Parathyroid adenoma (tissue), 2 donors: ENCODE results near the gene RGS6.

Experiments used
- H2AFZ ChIP-seq: fragments of 300-600 bp; sonication (generic); one replicate; pipeline ENCODE4 v1.7.0; 2017; ENCODE audit warnings: antibody characterized with exemption, mild to moderate bottlenecking
- H3K27ac ChIP-seq: fragments of 300-600 bp; sonication (generic); one replicate; pipeline ENCODE4 v1.7.0; 2017
- H3K27me3 ChIP-seq: fragments of 300-600 bp; sonication (generic); one replicate; pipeline ENCODE4 v1.7.0; 2017; ENCODE audit warnings: low read length; ENCODE audit not compliant: control insufficient read depth, insufficient read depth
- H3K36me3 ChIP-seq: fragments of 300-600 bp; sonication (generic); one replicate; pipeline ENCODE4 v1.7.0; 2017; ENCODE audit warnings: low read length; ENCODE audit not compliant: control insufficient read depth, insufficient read depth
- H3K4me1 ChIP-seq: fragments of 300-600 bp; sonication (generic); one replicate; pipeline ENCODE4 v1.7.0; 2017; ENCODE audit warnings: control low read depth
- H3K4me2 ChIP-seq: fragments of 300-600 bp; sonication (generic); one replicate; pipeline ENCODE4 v1.7.0; 2017; ENCODE audit warnings: low read length
- H3K4me3 ChIP-seq: fragments of 300-600 bp; sonication (generic); one replicate; pipeline ENCODE4 v1.7.0; 2017; ENCODE audit warnings: low read depth, low read length
- H3K79me2 ChIP-seq: fragments of 300-600 bp; sonication (generic); one replicate; pipeline ENCODE4 v1.7.0; 2017; ENCODE audit warnings: control low read depth
- H3K9ac ChIP-seq: fragments of 300-600 bp; sonication (generic); one replicate; pipeline ENCODE4 v1.7.0; 2017; ENCODE audit warnings: mild to moderate bottlenecking
- H3K9me3 ChIP-seq: fragments of 300-600 bp; sonication (generic); one replicate; pipeline ENCODE4 v1.7.0; 2017; ENCODE audit warnings: low read length; ENCODE audit not compliant: control insufficient read depth
- CTCF ChIP-seq: fragments of 300-600 bp; sonication (generic); IDR thresholded peaks from one replicate; pipeline ENCODE4 v1.7.0; 2017; ENCODE audit warnings: antibody characterized with exemption, mild to moderate bottlenecking
- donor health status: primary hyperparathyroidism.

Gene RGS6

GRCh38 chr14:72033365-72033764 lies 101.1 kb downstream of the RGS6 start:
- Histone ChIP-seq H2AFZ (no peak overlapping the region), H3K27ac (no peak overlapping the region), H3K27me3 (no peaks in the 10 kb centered on the region), H3K79me2 (no peaks in the 10 kb centered on the region), H3K9me3 (no peaks in the 10 kb centered on the region), H3K4me1 (no peaks in the 10 kb centered on the region), H3K4me3 (no peak overlapping the region), H3K36me3 (no peaks in the 10 kb centered on the region), H3K9ac (no peak overlapping the region), H3K4me2 (no peak overlapping the region)
- no peak for TF ChIP-seq CTCF

GRCh38 chr14:72040528-72040927 lies 108.3 kb downstream of the RGS6 start:
- Histone ChIP-seq H3K4me2 (no peak overlapping the region), H3K27me3 (no peaks in the 10 kb centered on the region), H3K27ac (no peak overlapping the region), H3K9me3 (no peaks in the 10 kb centered on the region), H3K36me3 (no peaks in the 10 kb centered on the region), H3K9ac (no peak overlapping the region), H3K4me3 (no peak overlapping the region), H3K4me1 (no peaks in the 10 kb centered on the region), H3K79me2 (no peaks in the 10 kb centered on the region), H2AFZ (no peak overlapping the region)
- TF ChIP-seq CTCF: no peak

GRCh38 chr14:72045271-72045670 lies 113.0 kb downstream of the RGS6 start:
- Histone ChIP-seq H3K4me3 (no peak overlapping the region), H3K36me3 (no peaks in the 10 kb centered on the region), H3K4me2 (no peak overlapping the region), H3K27ac (no peak overlapping the region), H3K4me1 (no peaks in the 10 kb centered on the region), H3K9me3 (no peaks in the 10 kb centered on the region), H3K27me3 (no peaks in the 10 kb centered on the region), H3K79me2 (no peaks in the 10 kb centered on the region), H2AFZ (no peak overlapping the region), H3K9ac (no peak overlapping the region)
- TF ChIP-seq CTCF: no peak

- H3K36me3 ChIP-seq: no peaks in the 10 kb centered on the region
- H3K4me3 ChIP-seq: no peak overlapping the region
- no peak for TF ChIP-seq CTCF
- no peaks in the 10 kb centered on the region for H3K9me3 ChIP-seq
- H3K27me3 ChIP-seq: no peaks in the 10 kb centered on the region
- H3K27ac ChIP-seq: no peak overlapping the region
- H3K9ac ChIP-seq: no peak overlapping the region
- no peaks in the 10 kb centered on the region for H3K79me2 ChIP-seq
- H3K4me1 ChIP-seq: no peaks in the 10 kb centered on the region
- no peak overlapping the region for H2AFZ ChIP-seq
- H3K4me2 ChIP-seq: no peak overlapping the region
Measured at GRCh38 chr14:72045885-72046284, 113.7 kb downstream of the RGS6 start.

- Histone ChIP-seq H3K27me3 (no peaks in the 10 kb centered on the region), H3K36me3 (no peaks in the 10 kb centered on the region), H2AFZ (no peak overlapping the region), H3K4me1 (no peaks in the 10 kb centered on the region), H3K9me3 (no peaks in the 10 kb centered on the region), H3K79me2 (no peaks in the 10 kb centered on the region), H3K4me2 (no peak overlapping the region), H3K9ac (no peak overlapping the region), H3K27ac (no peak overlapping the region), H3K4me3 (no peak overlapping the region)
- no peak for TF ChIP-seq CTCF
Measured at GRCh38 chr14:72049462-72049861, 117.2 kb downstream of the RGS6 start.
